Measurements from ENCODE around the gene GSG1L.
"Not testable (repeated sequence)": the region's sequence is repeated elsewhere in the genome, so short reads cannot be mapped to it uniquely, and the experiment has no call there.

Gene GSG1L

GRCh38 chr16:27747946-27748345 lies 315.6 kb downstream of the GSG1L start:
- no peak for TF ChIP-seq CTCF (IDR thresholded peaks at IDR 0.05; ENCODE audit: control insufficient read depth, insufficient read depth, low read depth, low read length, missing control alignments)
- no peak for DNase-seq (ENCODE audit: low read depth)
- no peak overlapping the region for H3K4me3 ChIP-seq (ENCODE audit: control insufficient read depth, low read depth, low read length)

GRCh38 chr16:27746076-27746855 lies 317.2 kb downstream of the GSG1L start:
- no peak for DNase-seq (ENCODE audit: low read depth)
- H3K4me3 ChIP-seq (ENCODE audit: control insufficient read depth, low read depth, low read length) = no peak overlapping the region
- TF ChIP-seq CTCF (IDR thresholded peaks at IDR 0.05; ENCODE audit: control insufficient read depth, insufficient read depth, low read depth, low read length, missing control alignments) = no peak

- TF ChIP-seq CTCF (IDR thresholded peaks at IDR 0.05; ENCODE audit: control insufficient read depth, insufficient read depth, low read depth, low read length, missing control alignments) = no peak
- DNase-seq (ENCODE audit: low read depth) = no peak
- no peak overlapping the region for H3K4me3 ChIP-seq (ENCODE audit: control insufficient read depth, low read depth, low read length)
Measured at GRCh38 chr16:27745348-27745747, 318.2 kb downstream of the GSG1L start.

- TF ChIP-seq CTCF (IDR thresholded peaks at IDR 0.05; ENCODE audit: control insufficient read depth, insufficient read depth, low read depth, low read length, missing control alignments) = no peak
- no peak overlapping the region for H3K4me3 ChIP-seq (ENCODE audit: control insufficient read depth, low read depth, low read length)
- DNase-seq (ENCODE audit: low read depth) = no peak
Measured at GRCh38 chr16:27743963-27744362, 319.6 kb downstream of the GSG1L start.

- DNase-seq (ENCODE audit: low read depth); H3K4me3 ChIP-seq (ENCODE audit: control insufficient read depth, low read depth, low read length): not testable (repeated sequence)
Measured at GRCh38 chr16:27743001-27743400, 320.5 kb downstream of the GSG1L start.

- no peak overlapping the region for H3K4me3 ChIP-seq (ENCODE audit: control insufficient read depth, low read depth, low read length)
- no peak for TF ChIP-seq CTCF (IDR thresholded peaks at IDR 0.05; ENCODE audit: control insufficient read depth, insufficient read depth, low read depth, low read length, missing control alignments)
- DNase-seq (ENCODE audit: low read depth) = no peak
Measured at GRCh38 chr16:27742333-27742732, 321.2 kb downstream of the GSG1L start.

DNA sequence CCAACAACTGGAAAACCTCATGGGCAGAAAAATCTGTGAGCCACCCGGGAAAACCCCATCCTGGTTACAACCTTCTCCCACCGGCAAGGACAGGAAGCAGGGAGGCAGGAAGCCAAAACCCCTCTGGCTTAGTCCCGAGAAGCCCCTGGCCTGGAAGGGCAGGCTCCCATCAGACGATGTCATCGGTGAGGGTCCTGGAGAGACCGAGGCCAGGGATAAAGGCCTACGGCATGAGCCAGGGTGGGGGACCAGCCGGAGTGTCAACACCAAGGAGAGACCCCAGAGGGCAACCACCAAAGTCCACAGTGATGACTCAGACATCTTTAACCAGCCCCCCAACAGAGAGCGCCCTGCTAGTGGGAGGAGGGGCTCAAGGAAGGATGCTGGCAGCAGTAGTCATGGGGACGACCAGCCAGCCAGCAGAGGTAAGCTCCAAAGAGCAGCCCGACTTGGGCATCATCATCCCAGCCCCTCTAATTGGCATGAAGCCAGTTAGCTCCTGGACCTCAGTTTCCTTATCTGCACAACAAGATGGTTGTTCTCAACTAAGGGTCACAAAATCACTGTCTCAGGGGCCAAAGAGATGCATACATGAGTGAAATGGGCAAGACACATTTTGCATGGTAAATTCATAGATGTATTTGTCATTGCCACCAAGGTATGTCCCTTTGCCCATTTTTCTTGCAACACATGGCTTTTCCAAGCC lies 322.9 kb downstream of the GSG1L start:
- H3K4me3 ChIP-seq (ENCODE audit: control insufficient read depth, low read depth, low read length) = no peak overlapping the region
- no peak for DNase-seq (ENCODE audit: low read depth)
- no peak for TF ChIP-seq CTCF (IDR thresholded peaks at IDR 0.05; ENCODE audit: control insufficient read depth, insufficient read depth, low read depth, low read length, missing control alignments)
